AG04450 (cell line): ENCODE data around the gene SLFNL1. TPM values are rescaled to one million over a fixed set of nuclear protein-coding genes. Genes with fewer than 3 reads are reported as not detected.
A peak's percentile ranks its signal among the peaks of the same experiment; 100 is the strongest.

Experiments
- CTCF ChIA-PET: fragments of 300-600, 350-600 bp; formaldehyde crosslinking; extraction: SDS; loops from one replicate; lab custom pipeline; 2022; ENCODE audit warnings: antibody characterized with exemption, inconsistent platforms; lab: Charles Lee
- POLR2A ChIA-PET: fragments of 350-600 bp; formaldehyde crosslinking; extraction: SDS; loops from one replicate; lab custom pipeline; 2021; ENCODE audit warnings: antibody characterized with exemption, inconsistent platforms; lab: Yijun Ruan, JAX
- DNase-seq: peaks from one replicate; pipeline ENCODE4 v3.0.0-alpha.2; 2011; ENCODE audit warnings: low read depth, low spot score
- H3K27ac ChIP-seq: one replicate; pipeline ENCODE4 v1.5.1; 2012; ENCODE audit warnings: low read depth, low read length, control low read depth
- H3K27me3 ChIP-seq: one replicate; pipeline ENCODE4 v1.6.0; 2012; ENCODE audit warnings: low read length; ENCODE audit not compliant: control insufficient read depth, insufficient read depth
- H3K4me3 ChIP-seq: 2 replicates; pipeline ENCODE4 v1.5.1; 2011; ENCODE audit warnings: mild to moderate bottlenecking, low read depth, low read length, control low read depth
- H3K9me3 ChIP-seq: 2 replicates; pipeline ENCODE4 v1.5.1; 2012; ENCODE audit warnings: low read length; ENCODE audit not compliant: control insufficient read depth, insufficient read depth
- polyA minus RNA-seq: library from RNA; depleted of rRNA, polyadenylated mRNA; stranded (reverse); fragments of >200 nt; gene quantifications from 2 replicates; pipeline ENCODE4 v1.2.3, GENCODE V29; 2011; rRNA and poly(A)+ RNA removed
- polyA plus RNA-seq: library from polyadenylated mRNA; depleted of rRNA; stranded (reverse); fragments of >200 nt; gene quantifications from 2 replicates; pipeline ENCODE4 v1.2.3, GENCODE V29; 2011; rRNA removed
- TF ChIP-seq, protein P1 (sequence below): IDR thresholded peaks from 2 replicates; pipeline ENCODE4 v1.5.1; 2011; ENCODE audit warnings: low read depth, low read length, control low read depth, inconsistent platforms

The SLFNL1 gene
- polyA plus RNA-seq (0.06 and 0.09 TPM in 2 replicates), polyA minus RNA-seq (0.22 and 0.32 TPM in 2 replicates)

DNA sequence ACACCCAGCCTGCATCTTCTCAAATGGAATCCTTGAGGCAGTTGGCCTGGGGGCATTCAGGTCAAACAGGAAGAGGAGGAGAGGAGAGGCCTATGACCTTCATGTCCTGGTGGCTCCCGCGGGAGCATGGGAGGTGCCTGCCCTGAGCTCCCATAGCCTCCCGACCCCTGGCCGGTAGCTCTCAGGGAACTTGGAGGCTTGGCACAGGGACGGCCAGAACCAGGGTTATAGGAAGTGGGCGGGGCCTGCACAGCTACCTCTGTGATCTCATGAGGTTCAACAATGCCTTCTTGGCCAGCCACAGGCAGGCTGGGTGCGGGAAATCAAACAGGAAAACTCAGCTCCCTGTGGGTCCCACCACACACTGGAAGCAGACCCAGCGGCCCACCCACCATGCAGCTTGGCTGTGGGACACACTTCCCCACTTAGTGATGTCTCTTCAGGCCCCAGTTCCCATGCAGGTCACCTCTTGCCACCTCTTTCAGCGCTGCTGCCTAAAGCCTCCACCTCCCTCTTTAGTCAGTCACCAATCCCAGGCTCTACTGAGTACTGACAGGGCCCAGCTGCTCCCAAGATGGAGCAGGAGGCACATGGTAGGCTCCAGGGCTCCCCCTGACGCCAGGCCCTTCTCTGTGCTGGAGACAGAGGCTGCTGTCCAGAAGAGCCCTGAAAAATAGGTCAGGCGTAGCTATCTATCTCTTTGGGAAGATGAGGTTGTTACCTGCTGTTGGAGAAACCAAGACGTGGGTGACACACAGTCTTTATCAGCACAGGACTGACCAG is at the start of gene SLFNL1:
TSS of gene SLFNL1 (minus strand) at position 200 of the 783 bp plus-strand sequence. CDS start 1,065 bp downstream, outside the sequence.
- TF ChIP-seq, protein P1, sequence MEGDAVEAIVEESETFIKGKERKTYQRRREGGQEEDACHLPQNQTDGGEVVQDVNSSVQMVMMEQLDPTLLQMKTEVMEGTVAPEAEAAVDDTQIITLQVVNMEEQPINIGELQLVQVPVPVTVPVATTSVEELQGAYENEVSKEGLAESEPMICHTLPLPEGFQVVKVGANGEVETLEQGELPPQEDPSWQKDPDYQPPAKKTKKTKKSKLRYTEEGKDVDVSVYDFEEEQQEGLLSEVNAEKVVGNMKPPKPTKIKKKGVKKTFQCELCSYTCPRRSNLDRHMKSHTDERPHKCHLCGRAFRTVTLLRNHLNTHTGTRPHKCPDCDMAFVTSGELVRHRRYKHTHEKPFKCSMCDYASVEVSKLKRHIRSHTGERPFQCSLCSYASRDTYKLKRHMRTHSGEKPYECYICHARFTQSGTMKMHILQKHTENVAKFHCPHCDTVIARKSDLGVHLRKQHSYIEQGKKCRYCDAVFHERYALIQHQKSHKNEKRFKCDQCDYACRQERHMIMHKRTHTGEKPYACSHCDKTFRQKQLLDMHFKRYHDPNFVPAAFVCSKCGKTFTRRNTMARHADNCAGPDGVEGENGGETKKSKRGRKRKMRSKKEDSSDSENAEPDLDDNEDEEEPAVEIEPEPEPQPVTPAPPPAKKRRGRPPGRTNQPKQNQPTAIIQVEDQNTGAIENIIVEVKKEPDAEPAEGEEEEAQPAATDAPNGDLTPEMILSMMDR: peak; percentile 47
- no peaks in the 10 kb centered on the region for H3K9me3 ChIP-seq
- H3K27me3 ChIP-seq: no peaks in the 10 kb centered on the region
- POLR2A ChIA-PET: interaction anchor here (0.6 kb wide), 1 partner anchor 180 kb away, joined by 6 read pairs; no protein-coding TSS in a partner anchor
- peak within 1 kb of the TSS; percentile 21 for H3K27ac ChIP-seq
- DNase-seq: peak; percentile 30
- H3K4me3 ChIP-seq: no peak within 1 kb of the TSS
- CTCF ChIA-PET: interaction anchor here (0.8 to 1.3 kb wide), 5 partner anchors 41 to 247 kb away, joined by 3 to 7 read pairs (median 4); no protein-coding TSS in a partner anchor

DNA sequence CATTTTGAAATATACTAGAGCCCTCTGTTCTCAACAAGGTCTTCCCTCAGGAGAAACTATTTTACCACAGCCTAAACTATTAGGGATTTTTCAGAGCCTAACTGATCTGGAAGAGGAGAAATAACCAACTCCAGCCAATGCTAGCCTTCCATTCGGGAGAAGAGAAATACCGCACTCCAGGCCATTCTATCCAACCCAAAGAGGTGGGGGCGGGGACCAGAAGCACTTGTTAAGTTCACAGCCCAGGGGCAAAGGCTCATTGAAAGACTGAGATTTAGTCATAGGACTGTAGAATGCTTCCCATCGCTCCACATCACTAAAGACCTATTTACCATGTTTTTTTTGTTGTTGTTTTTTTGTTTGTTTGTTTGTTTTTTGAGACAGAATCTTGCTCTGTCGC is 35.4 kb upstream of the SLFNL1 start:
- no peak overlapping the region for H3K4me3 ChIP-seq
- ChIA-PET CTCF (no interaction called here), POLR2A (no interaction called here)
- TF ChIP-seq, protein P1: no peak
- DNase-seq: no peak
- 0 out of 2 replicates have a peak, but pooled peaks cover 7% of the 10 kb centered on the region for H3K9me3 ChIP-seq
- H3K27me3 ChIP-seq: no peaks in the 10 kb centered on the region
- no peak overlapping the region for H3K27ac ChIP-seq

DNA sequence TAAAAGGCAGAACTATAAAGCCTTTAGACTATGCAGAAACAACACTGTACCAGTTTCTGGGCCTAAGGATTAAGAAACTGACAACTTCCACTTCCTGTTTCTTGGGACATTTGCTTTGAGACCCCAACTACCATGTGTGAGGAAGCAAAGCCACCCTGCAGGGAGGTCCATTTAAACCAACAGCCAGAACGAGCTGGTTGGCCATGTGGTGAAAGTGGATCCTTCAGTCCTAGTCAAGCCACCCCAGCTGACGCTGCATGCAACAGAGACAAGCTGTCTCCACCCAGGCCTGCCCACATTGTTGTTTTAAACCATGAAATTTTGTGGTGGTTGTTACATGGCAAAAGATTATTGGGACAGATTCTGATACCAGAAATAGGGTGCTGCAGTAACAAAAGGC is 31.8 kb upstream of the SLFNL1 start:
- Histone ChIP-seq H3K4me3 (no peak overlapping the region), H3K27me3 (no peaks in the 10 kb centered on the region), H3K9me3 (no peaks in the 10 kb centered on the region), H3K27ac (no peak overlapping the region)
- ChIA-PET POLR2A (no interaction called here), CTCF (no interaction called here)
- DNase-seq: no peak
- TF ChIP-seq, protein P1: no peak

DNA sequence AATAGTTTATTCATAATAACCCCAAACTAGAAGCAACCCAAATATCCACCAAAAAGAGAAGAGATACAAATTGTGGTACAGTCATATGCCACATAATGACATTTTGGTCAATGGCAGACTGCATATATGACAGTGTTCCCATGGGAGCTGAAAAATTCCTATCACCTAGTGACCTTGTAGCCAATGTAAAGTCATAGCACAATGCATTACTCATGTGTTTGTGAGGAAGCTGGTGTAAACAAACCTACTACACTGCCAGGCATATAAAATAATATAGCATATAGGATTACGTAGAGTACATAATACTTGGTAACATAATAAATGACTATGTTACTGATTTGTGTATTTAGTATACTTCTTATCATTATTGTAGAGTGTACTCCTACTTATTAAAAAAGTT is 29.5 kb upstream of the SLFNL1 start:
- Histone ChIP-seq H3K27me3 (no peaks in the 10 kb centered on the region), H3K9me3 (no peaks in the 10 kb centered on the region), H3K4me3 (no peak overlapping the region), H3K27ac (no peak overlapping the region)
- ChIA-PET POLR2A (no interaction called here), CTCF (no interaction called here)
- TF ChIP-seq, protein P1: no peak
- DNase-seq: no peak

DNA sequence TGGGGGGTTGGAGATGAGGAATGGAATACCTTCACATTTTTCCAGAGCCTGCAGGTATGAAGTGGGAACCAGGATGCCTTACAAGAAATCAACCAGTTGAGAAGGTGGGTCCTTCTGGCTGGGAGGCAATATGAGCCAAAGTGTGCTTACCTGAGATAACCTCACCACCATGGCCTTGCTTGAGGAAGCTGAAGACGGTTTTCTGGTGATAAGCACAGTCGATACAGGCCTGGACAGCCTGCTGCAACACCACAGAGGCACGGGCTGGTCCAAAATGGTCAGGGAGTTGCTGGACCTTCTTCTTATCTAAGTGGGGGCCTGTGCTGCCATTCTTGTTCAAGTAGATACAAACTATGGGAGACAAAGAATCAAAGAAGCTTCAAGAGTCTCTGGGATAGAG is 27.0 kb upstream of the SLFNL1 start:
- TF ChIP-seq, protein P1: no peak
- ChIA-PET CTCF (no interaction called here), POLR2A (no interaction called here)
- no peaks in the 10 kb centered on the region for H3K27me3 ChIP-seq
- DNase-seq: no peak
- H3K9me3 ChIP-seq: no peaks in the 10 kb centered on the region
- no peak overlapping the region for H3K27ac ChIP-seq
- no peak overlapping the region for H3K4me3 ChIP-seq
